CD4-positive, alpha-beta T cell treated with Interleukin-4 for 1 hour (primary cell): ENCODE data around the gene ACOT13.
A peak's percentile ranks its signal among the peaks of the same experiment; 100 is the strongest.
"Not testable (repeated sequence)": the region's sequence is repeated elsewhere in the genome, so short reads cannot be mapped to it uniquely, and the experiment has no call there.

Experiments used
- DNase-seq, 2 donors: peaks; one replicate each; pipeline ENCODE4 v3.0.0-alpha.2; 2020 to 2022

ACOT13 gene

GRCh38 chr6:24734710-24735109 lies 67.8 kb downstream of the ACOT13 start:
- DNase-seq: not testable (repeated sequence)

- DNase-seq: no peak
Observed at GRCh38 chr6:24738741-24739140, 71.9 kb downstream of the ACOT13 start.

- no peak for DNase-seq
Observed at GRCh38 chr6:24740861-24741260, 74.0 kb downstream of the ACOT13 start.

GRCh38 chr6:24742216-24742738 lies 75.4 kb downstream of the ACOT13 start:
- DNase-seq: no peak

- DNase-seq: peak; percentile 7 to 51
Observed at GRCh38 chr6:24743265-24743943, 76.5 kb downstream of the ACOT13 start.

GRCh38 chr6:24743944-24744335 lies 77.1 kb downstream of the ACOT13 start:
- DNase-seq: no peak

GRCh38 chr6:24744911-24745310 lies 78.0 kb downstream of the ACOT13 start:
- peak; percentile 8 to 35 for DNase-seq

GRCh38 chr6:24749297-24749696 lies 82.4 kb downstream of the ACOT13 start:
- DNase-seq: no peak

GRCh38 chr6:24750878-24751277 lies 84.0 kb downstream of the ACOT13 start:
- DNase-seq: not testable (repeated sequence)

- DNase-seq: no peak
Observed at GRCh38 chr6:24752503-24752902, 85.6 kb downstream of the ACOT13 start.

GRCh38 chr6:24752917-24753492 lies 86.1 kb downstream of the ACOT13 start:
- DNase-seq: no peak

- no peak for DNase-seq
Observed at GRCh38 chr6:24753545-24753944, 86.7 kb downstream of the ACOT13 start.

GRCh38 chr6:24754378-24754777 lies 87.5 kb downstream of the ACOT13 start:
- not testable (repeated sequence) for DNase-seq
